ENCODE results near the gene SETBP1. TPM values are rescaled to one million over a fixed set of nuclear protein-coding genes. Genes with fewer than 3 reads are reported as not detected.

Gene SETBP1
- total and polyA plus RNA-seq, 2 of the 8 experiments (the other 6 are each of a cell fraction or from before 2014, with no cell fraction given): 2.0 to 6.5 TPM

DNA sequence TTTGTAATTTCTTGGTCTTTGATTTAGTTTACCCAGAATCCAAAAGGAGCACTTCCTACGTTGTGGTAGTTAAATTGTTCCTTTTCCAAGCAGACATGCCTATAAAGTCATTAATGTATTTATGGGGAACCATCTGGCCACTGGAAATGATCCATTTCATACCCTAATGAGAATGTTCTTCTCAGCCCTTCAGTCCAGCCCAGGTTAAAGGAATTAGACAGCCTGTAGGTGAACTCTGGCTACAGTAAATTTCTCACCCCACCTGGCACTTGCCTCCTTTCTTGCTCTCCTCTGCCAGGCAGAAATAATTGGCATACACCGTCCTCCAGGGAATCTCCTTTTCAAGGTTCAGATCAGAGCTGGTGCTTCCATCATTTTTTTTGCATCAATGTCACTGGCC, 121.1 kb downstream of the SETBP1 start:
- no peak for FAIRE-seq
- Histone ChIP-seq H2BK20ac (ENCODE audit: low read length) (no peak overlapping the region), H3K79me1 (ENCODE audit: low read depth, low read length) (no peaks in the 10 kb centered on the region), H3K18ac (ENCODE audit: extremely low read depth, low read length) (no peak overlapping the region), H2BK12ac (ENCODE audit: low read depth, low read length) (no peak overlapping the region), H3K4me1 (replicated peaks in 1 of 4; ENCODE audit: control insufficient read depth in 3 of 4, insufficient read depth in 4 of 4, low read length in 3 of 4) (peaks cover 0 to 10% (median 2%) of the 10 kb centered on the region in 4 experiments; a peak in 2 of 7 replicates), H3K23ac (ENCODE audit: insufficient read length) (no peak overlapping the region), H3K14ac (ENCODE audit: insufficient read length) (no peak overlapping the region), H3K4me2 (ENCODE audit: insufficient read depth in 1 of 2, low read depth in 2 of 2, low read length in 2 of 2) (no peak overlapping the region), H3K4me3 (ENCODE audit: extremely low read depth in 1 of 4, insufficient read depth in 2 of 4, low read depth in 3 of 4, low read length in 4 of 4) (no peak overlapping the region), H3K4ac (replicated peaks; ENCODE audit: insufficient read length, low read depth, low read length) (no peak overlapping the region), H3K23me2 (ENCODE audit: low read depth, low read length) (no peaks in the 10 kb centered on the region), H2BK15ac (ENCODE audit: low read length) (no peak overlapping the region), H4K91ac (replicated peaks; ENCODE audit: insufficient read length, low read length) (no peak overlapping the region), H4K20me1 (replicated peaks in 1 of 2; ENCODE audit: control insufficient read depth in 1 of 2, insufficient read depth in 2 of 2, low read length in 2 of 2) (no peaks in the 10 kb centered on the region), H3K79me2 (ENCODE audit: control insufficient read depth in 1 of 2, insufficient read depth in 2 of 2, low read length in 2 of 2) (no peaks in the 10 kb centered on the region), H3K27ac (ENCODE audit: low read depth, low read length) (no peak overlapping the region), H2AFZ (ENCODE audit: low read length) (no peak overlapping the region), H2BK5ac (ENCODE audit: low read depth, low read length) (no peak overlapping the region), H4K8ac (ENCODE audit: extremely low read depth, insufficient read depth, low read length) (no peak overlapping the region), H2AK5ac (ENCODE audit: low read depth, low read length) (no peak overlapping the region), H3K9me3 (ENCODE audit: insufficient read depth in 2 of 2, low read depth in 1 of 2, low read length in 1 of 2) (no peaks in the 10 kb centered on the region), H3K36me3 (ENCODE audit: control insufficient read depth in 2 of 4, insufficient read depth in 4 of 4, low read length in 3 of 4) (peaks cover 0 to 3% (median 0%) of the 10 kb centered on the region in 4 experiments; a peak in 1 of 8 replicates), H3K27me3 (replicated peaks in 1 of 4; ENCODE audit: control insufficient read depth in 3 of 4, extremely low read depth in 1 of 4, insufficient read depth in 3 of 4, low read length in 3 of 4) (no peaks in the 10 kb centered on the region), H3K56ac (replicated peaks; ENCODE audit: insufficient read length, low read depth, low read length) (no peak overlapping the region), H2BK120ac (replicated peaks; ENCODE audit: low read depth, low read length) (no peak overlapping the region), H3K9ac (replicated peaks in 1 of 4; ENCODE audit: extremely low read depth in 1 of 4, low read depth in 3 of 4, low read length in 3 of 4) (no peak overlapping the region), H4K5ac (ENCODE audit: insufficient read length, low read depth, low read length) (no peak overlapping the region)
- POLR2A ChIA-PET (ENCODE audit: partially characterized antibody): no interaction called here
- 90% methylated on average over 2 of the region's 2 CpGs; no CpG with 5 or more reads in 1 of the 2 experiments for WGBS, 2 experiments (ENCODE audit: extremely low coverage in 1 of 2, insufficient coverage in 1 of 2, insufficient read length in 1 of 2, insufficient replicate concordance in 2 of 2, low coverage in 1 of 2, low lambda C conversion rate in 2 of 2, missing lambda C conversion rate in 1 of 2)
- no peak for DNase-seq (ENCODE audit: low read depth in 1 of 2, low spot score in 2 of 2)
- CTCF ChIA-PET (ENCODE audit: partially characterized antibody): interaction anchor here (0.6 kb wide), 1 partner anchor 1216 kb away, joined by 3 read pairs; no protein-coding TSS in a partner anchor
- no peak for TF ChIP-seq TBP (IDR thresholded peaks at IDR 0.05; ENCODE audit: low read depth, low read length)
- TF ChIP-seq CBX8 (IDR thresholded peaks at IDR 0.05; ENCODE audit: borderline replicate concordance, low read depth, low read length): no peak
- no peak for TF ChIP-seq TEAD4 (IDR thresholded peaks at IDR 0.05; ENCODE audit: low read depth, low read length)
- no peak for TF ChIP-seq HDAC2 (IDR thresholded peaks at IDR 0.05; ENCODE audit: borderline replicate concordance in 1 of 2, low read depth in 2 of 2, low read length in 2 of 2)

Measured in H1 (cell line).